Measurements from ENCODE around the gene CHRNA10. TPM values are rescaled to one million over a fixed set of nuclear protein-coding genes. Genes with fewer than 3 reads are reported as not detected.

CHRNA10 gene
- total RNA-seq, 4 donors from 2014 or later = 0.46 to 1.9 (median 1.2) TPM

- Histone ChIP-seq H3K4me1 (no peaks in the 10 kb centered on the region), H3K27ac (replicated peaks in 1 of 4) (no peak overlapping the region), H3K4me3 (no peak overlapping the region), H3K36me3 (peaks cover 23 to 76% (median 59%) of the 10 kb centered on the region in 4 donors), H3K9me3 (no peaks in the 10 kb centered on the region), H3K27me3 (no peaks in the 10 kb centered on the region)
- WGBS = 98% methylated on average over 76 of the region's 89 CpGs
- no peak for DNase-seq (ENCODE audit: extremely low spot score)
- intact Hi-C loops (cut with DNase I) = no loop called here
- no peak for TF ChIP-seq EP300 (IDR thresholded peaks at IDR 0.05)
- TF ChIP-seq, protein P1, sequence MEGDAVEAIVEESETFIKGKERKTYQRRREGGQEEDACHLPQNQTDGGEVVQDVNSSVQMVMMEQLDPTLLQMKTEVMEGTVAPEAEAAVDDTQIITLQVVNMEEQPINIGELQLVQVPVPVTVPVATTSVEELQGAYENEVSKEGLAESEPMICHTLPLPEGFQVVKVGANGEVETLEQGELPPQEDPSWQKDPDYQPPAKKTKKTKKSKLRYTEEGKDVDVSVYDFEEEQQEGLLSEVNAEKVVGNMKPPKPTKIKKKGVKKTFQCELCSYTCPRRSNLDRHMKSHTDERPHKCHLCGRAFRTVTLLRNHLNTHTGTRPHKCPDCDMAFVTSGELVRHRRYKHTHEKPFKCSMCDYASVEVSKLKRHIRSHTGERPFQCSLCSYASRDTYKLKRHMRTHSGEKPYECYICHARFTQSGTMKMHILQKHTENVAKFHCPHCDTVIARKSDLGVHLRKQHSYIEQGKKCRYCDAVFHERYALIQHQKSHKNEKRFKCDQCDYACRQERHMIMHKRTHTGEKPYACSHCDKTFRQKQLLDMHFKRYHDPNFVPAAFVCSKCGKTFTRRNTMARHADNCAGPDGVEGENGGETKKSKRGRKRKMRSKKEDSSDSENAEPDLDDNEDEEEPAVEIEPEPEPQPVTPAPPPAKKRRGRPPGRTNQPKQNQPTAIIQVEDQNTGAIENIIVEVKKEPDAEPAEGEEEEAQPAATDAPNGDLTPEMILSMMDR (IDR thresholded peaks at IDR 0.05) = no peak
- TF ChIP-seq POLR2A (IDR thresholded peaks at IDR 0.05; ENCODE audit: low read depth) = no peak
- TF ChIP-seq POLR2AphosphoS5 (IDR thresholded peaks at IDR 0.05) = no peak
Measured at GRCh38 chr11:3667149-3668035, 3.8 kb downstream of the CHRNA10 start.

- Histone ChIP-seq H3K27ac (replicated peaks in 1 of 4) (no peak overlapping the region), H3K4me3 (no peak overlapping the region), H3K9me3 (no peaks in the 10 kb centered on the region), H3K27me3 (no peaks in the 10 kb centered on the region), H3K4me1 (no peaks in the 10 kb centered on the region), H3K36me3 (peaks cover 23 to 63% (median 47%) of the 10 kb centered on the region in 4 donors)
- TF ChIP-seq, protein P1 (IDR thresholded peaks at IDR 0.05) = no peak
- TF ChIP-seq POLR2AphosphoS5 (IDR thresholded peaks at IDR 0.05) (no peak), EP300 (IDR thresholded peaks at IDR 0.05) (no peak), POLR2A (IDR thresholded peaks at IDR 0.05; ENCODE audit: low read depth) (no peak)
- DNase-seq (ENCODE audit: extremely low spot score) = no peak
- WGBS = 92% methylated on average over 17 of the region's 17 CpGs
- intact Hi-C loops (cut with DNase I) = no loop called here
Measured at GRCh38 chr11:3666023-3666530, 5.1 kb downstream of the CHRNA10 start.

GRCh38 chr11:3665336-3666022 lies 5.7 kb downstream of the CHRNA10 start:
- WGBS = 85% methylated on average over 6 of the region's 6 CpGs
- Histone ChIP-seq H3K4me1 (no peaks in the 10 kb centered on the region), H3K9me3 (no peaks in the 10 kb centered on the region), H3K36me3 (peaks cover 23 to 57% (median 43%) of the 10 kb centered on the region in 4 donors), H3K27me3 (no peaks in the 10 kb centered on the region), H3K4me3 (no peak overlapping the region), H3K27ac (replicated peaks in 1 of 4) (no peak overlapping the region)
- no peak for TF ChIP-seq EP300 (IDR thresholded peaks at IDR 0.05)
- no peak for TF ChIP-seq POLR2A (IDR thresholded peaks at IDR 0.05; ENCODE audit: low read depth)
- intact Hi-C loops (cut with DNase I) = no loop called here
- no peak for DNase-seq (ENCODE audit: extremely low spot score)

GRCh38 chr11:3664032-3664630 lies 7.1 kb downstream of the CHRNA10 start:
- intact Hi-C loops (cut with DNase I) = no loop called here
- WGBS = 85% methylated on average over 10 of the region's 10 CpGs
- no peak for DNase-seq (ENCODE audit: extremely low spot score)
- Histone ChIP-seq H3K27me3 (no peaks in the 10 kb centered on the region), H3K27ac (replicated peaks in 1 of 4) (no peak overlapping the region), H3K9me3 (no peaks in the 10 kb centered on the region), H3K4me1 (no peaks in the 10 kb centered on the region), H3K36me3 (peaks cover 15 to 45% (median 32%) of the 10 kb centered on the region in 4 donors), H3K4me3 (no peak overlapping the region)
- TF ChIP-seq POLR2A (IDR thresholded peaks at IDR 0.05; ENCODE audit: low read depth) (no peak), EP300 (IDR thresholded peaks at IDR 0.05) (no peak), POLR2AphosphoS5 (IDR thresholded peaks at IDR 0.05) (no peak)
- TF ChIP-seq, protein P1 (IDR thresholded peaks at IDR 0.05) = no peak

DNA sequence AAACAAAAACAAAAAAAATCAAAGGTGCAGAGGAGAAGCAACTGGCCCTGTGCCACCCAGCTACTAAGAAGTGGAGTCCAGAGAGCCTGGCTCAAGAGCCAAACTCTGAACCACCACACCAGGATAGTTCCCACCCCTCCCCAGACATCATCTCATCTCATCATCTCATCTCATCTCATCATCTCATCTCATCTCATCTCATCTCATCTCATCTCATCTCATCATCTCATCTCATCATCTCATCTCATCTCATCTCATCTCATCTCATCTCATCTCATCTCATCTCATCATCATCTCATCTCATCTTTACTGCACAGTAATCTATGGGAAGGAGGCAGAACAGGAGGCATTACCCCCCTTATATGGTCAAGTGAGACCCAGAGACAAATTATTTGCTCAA lies 8.3 kb downstream of the CHRNA10 start:
- intact Hi-C loops (cut with DNase I) = no loop called here

More for the DNA sequence above, 8.3 kb downstream of the CHRNA10 start:
- Histone ChIP-seq H3K36me3 (peaks cover 12 to 35% (median 21%) of the 10 kb centered on the region in 4 donors), H3K4me1 (no peaks in the 10 kb centered on the region), H3K4me3 (no peak overlapping the region), H3K27ac (replicated peaks in 1 of 4) (no peak overlapping the region), H3K27me3 (no peaks in the 10 kb centered on the region), H3K9me3 (no peaks in the 10 kb centered on the region)
- TF ChIP-seq POLR2AphosphoS5 (IDR thresholded peaks at IDR 0.05) = no peak
- TF ChIP-seq EP300 (IDR thresholded peaks at IDR 0.05) = no peak
- TF ChIP-seq, protein P1 (IDR thresholded peaks at IDR 0.05) = no peak
- no peak for TF ChIP-seq POLR2A (IDR thresholded peaks at IDR 0.05; ENCODE audit: low read depth)
- DNase-seq (ENCODE audit: extremely low spot score) = no peak

Measured in esophagus muscularis mucosa (tissue), 4 donors.